Measurements from ENCODE around the gene POLD4. TPM values are rescaled to one million over a fixed set of nuclear protein-coding genes. Genes with fewer than 3 reads are reported as not detected.

Gene POLD4
- total RNA-seq, 1 experiment from 2014 or later, result 78.7 TPM

DNA sequence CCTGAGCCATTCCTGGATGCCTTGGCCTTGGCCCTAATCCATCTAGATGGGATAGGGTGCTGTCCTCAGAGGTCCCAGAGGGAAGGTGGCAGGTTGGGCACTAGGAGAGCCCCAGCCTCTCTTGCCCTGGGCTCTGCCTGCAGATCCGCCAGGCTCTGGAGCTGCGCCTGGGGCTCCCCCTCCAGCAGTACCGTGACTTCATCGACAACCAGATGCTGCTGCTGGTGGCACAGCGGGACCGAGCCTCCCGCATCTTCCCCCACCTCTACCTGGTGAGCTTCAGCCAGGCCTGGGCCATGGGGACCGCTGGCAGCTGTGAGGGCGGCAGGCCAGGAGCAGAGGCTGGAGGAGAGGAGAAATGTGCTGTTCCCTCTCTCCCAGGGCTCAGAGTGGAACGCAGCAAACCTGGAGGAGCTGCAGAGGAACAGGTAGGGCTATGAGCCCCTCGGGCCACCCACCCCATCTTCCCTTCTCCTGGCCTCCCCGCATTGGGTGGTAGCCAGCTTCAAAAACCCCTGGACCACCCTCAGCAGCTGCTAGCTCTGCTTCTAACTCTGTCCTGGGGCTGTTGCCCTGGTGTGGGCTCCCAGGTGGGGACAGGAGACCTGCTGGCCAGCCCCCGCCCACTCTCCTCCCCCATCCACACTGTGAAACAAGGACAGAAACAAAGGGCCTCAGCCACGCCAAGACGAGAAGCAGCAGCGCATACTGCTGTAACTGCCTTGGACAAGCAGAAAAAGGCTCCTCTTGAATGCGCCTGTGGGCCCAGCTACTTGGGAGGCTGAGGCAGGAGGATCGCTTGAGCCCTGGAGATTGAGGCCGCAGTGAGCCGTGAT, 45.1 kb downstream of the POLD4 start:
- POLR2A ChIA-PET, result no interaction called here
- intact Hi-C loops (cut with micrococcal nuclease; ENCODE audit: unreplicated experiment), result no loop called here

DNA sequence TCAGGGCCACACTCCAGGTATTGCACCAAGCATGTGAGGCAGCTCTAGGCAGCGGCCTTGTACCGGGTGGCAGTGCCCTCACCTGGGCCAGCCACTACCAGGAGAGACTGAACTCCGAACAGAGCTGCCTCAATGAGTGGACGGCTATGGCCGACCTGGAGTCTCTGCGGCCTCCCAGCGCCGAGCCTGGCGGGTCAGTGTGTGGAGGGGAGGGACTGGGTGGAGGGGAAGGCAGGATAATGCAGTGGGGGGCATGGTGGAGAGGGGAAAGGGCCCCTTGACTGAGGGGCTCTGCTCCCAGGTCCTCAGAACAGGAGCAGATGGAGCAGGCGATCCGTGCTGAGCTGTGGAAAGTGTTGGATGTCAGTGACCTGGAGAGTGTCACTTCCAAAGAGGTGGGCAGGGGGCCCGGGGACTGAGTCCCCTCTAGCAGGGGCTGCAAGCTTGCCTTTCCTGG, 45.8 kb downstream of the POLD4 start:
- in situ Hi-C loops (cut with HindIII; ENCODE audit: low pct_unique_long_range_greater_than_20kb, low sequenced_read_pairs) (no loop called here), intact Hi-C loops (cut with micrococcal nuclease; ENCODE audit: unreplicated experiment) (no loop called here)
- CTCF ChIA-PET, result interaction anchor here (0.6 to 0.7 kb wide), 2 partner anchors 9 to 254 kb away, joined by 3 to 7 read pairs; no protein-coding TSS in a partner anchor
- Histone ChIP-seq H3K36me3 (ENCODE audit: control insufficient read depth, insufficient read depth, low read length) (no peaks in the 10 kb centered on the region; the same call in 1 of the 2 replicates), H3K27me3 (ENCODE audit: control insufficient read depth, insufficient read depth, low read length) (no peaks in the 10 kb centered on the region), H3K9me3 (ENCODE audit: control insufficient read depth, insufficient read depth, low read depth, low read length) (no peaks in the 10 kb centered on the region), H3K4me1 (ENCODE audit: control insufficient read depth, insufficient read depth, low read length) (peaks cover 14% of the 10 kb centered on the region), H3K27ac (ENCODE audit: low read length) (no peak overlapping the region), H3K4me3 (ENCODE audit: low read depth in 2 of 2, low read length in 2 of 2) (no peak overlapping the region)
- BruUV-seq (replicated peaks), result no TSS peak
- no peak for DNase-seq (ENCODE audit: low read depth, low spot score)
- POLR2A ChIA-PET, result no interaction called here
- ATAC-seq, result no peak
- TF ChIP-seq TCF7L2 (IDR thresholded peaks at IDR 0.05; ENCODE audit: low read depth, low read length), result no peak
- TF ChIP-seq, protein P1, sequence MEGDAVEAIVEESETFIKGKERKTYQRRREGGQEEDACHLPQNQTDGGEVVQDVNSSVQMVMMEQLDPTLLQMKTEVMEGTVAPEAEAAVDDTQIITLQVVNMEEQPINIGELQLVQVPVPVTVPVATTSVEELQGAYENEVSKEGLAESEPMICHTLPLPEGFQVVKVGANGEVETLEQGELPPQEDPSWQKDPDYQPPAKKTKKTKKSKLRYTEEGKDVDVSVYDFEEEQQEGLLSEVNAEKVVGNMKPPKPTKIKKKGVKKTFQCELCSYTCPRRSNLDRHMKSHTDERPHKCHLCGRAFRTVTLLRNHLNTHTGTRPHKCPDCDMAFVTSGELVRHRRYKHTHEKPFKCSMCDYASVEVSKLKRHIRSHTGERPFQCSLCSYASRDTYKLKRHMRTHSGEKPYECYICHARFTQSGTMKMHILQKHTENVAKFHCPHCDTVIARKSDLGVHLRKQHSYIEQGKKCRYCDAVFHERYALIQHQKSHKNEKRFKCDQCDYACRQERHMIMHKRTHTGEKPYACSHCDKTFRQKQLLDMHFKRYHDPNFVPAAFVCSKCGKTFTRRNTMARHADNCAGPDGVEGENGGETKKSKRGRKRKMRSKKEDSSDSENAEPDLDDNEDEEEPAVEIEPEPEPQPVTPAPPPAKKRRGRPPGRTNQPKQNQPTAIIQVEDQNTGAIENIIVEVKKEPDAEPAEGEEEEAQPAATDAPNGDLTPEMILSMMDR (IDR thresholded peaks at IDR 0.05), result no peak
- no peak for TF ChIP-seq POLR2AphosphoS5 (IDR thresholded peaks at IDR 0.05; ENCODE audit: low read depth, low read length)
- TF ChIP-seq SIN3A (IDR thresholded peaks at IDR 0.05; ENCODE audit: borderline replicate concordance, insufficient read depth, low read depth, low read length), result no peak
- TF ChIP-seq, protein P2, sequence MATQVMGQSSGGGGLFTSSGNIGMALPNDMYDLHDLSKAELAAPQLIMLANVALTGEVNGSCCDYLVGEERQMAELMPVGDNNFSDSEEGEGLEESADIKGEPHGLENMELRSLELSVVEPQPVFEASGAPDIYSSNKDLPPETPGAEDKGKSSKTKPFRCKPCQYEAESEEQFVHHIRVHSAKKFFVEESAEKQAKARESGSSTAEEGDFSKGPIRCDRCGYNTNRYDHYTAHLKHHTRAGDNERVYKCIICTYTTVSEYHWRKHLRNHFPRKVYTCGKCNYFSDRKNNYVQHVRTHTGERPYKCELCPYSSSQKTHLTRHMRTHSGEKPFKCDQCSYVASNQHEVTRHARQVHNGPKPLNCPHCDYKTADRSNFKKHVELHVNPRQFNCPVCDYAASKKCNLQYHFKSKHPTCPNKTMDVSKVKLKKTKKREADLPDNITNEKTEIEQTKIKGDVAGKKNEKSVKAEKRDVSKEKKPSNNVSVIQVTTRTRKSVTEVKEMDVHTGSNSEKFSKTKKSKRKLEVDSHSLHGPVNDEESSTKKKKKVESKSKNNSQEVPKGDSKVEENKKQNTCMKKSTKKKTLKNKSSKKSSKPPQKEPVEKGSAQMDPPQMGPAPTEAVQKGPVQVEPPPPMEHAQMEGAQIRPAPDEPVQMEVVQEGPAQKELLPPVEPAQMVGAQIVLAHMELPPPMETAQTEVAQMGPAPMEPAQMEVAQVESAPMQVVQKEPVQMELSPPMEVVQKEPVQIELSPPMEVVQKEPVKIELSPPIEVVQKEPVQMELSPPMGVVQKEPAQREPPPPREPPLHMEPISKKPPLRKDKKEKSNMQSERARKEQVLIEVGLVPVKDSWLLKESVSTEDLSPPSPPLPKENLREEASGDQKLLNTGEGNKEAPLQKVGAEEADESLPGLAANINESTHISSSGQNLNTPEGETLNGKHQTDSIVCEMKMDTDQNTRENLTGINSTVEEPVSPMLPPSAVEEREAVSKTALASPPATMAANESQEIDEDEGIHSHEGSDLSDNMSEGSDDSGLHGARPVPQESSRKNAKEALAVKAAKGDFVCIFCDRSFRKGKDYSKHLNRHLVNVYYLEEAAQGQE (IDR thresholded peaks at IDR 0.05; ENCODE audit: insufficient read depth in 1 of 2, low read depth in 2 of 2, low read length in 1 of 2), result no peak

More for the DNA sequence above, 45.1 kb downstream of the POLD4 start:
- Histone ChIP-seq H3K4me3 (ENCODE audit: low read depth in 2 of 2, low read length in 2 of 2) (no peak overlapping the region), H3K9me3 (ENCODE audit: control insufficient read depth, insufficient read depth, low read depth, low read length) (no peaks in the 10 kb centered on the region), H3K27me3 (ENCODE audit: control insufficient read depth, insufficient read depth, low read length) (no peaks in the 10 kb centered on the region), H3K36me3 (ENCODE audit: control insufficient read depth, insufficient read depth, low read length) (no peaks in the 10 kb centered on the region; the same call in 1 of the 2 replicates), H3K27ac (ENCODE audit: low read length) (no peak overlapping the region), H3K4me1 (ENCODE audit: control insufficient read depth, insufficient read depth, low read length) (peaks cover 10% of the 10 kb centered on the region)
- ATAC-seq, result no peak
- CTCF ChIA-PET, result interaction anchor here (0.6 to 0.9 kb wide), 3 partner anchors 9 to 255 kb away, joined by 3 to 7 read pairs (median 5); no protein-coding TSS in a partner anchor
- in situ Hi-C loops (cut with HindIII; ENCODE audit: low pct_unique_long_range_greater_than_20kb, low sequenced_read_pairs), result no loop called here
- no TSS peak for BruUV-seq (replicated peaks)
- no peak for DNase-seq (ENCODE audit: low read depth, low spot score)
- TF ChIP-seq, protein P2 (IDR thresholded peaks at IDR 0.05; ENCODE audit: insufficient read depth in 1 of 2, low read depth in 2 of 2, low read length in 1 of 2), result no peak
- no peak for TF ChIP-seq POLR2AphosphoS5 (IDR thresholded peaks at IDR 0.05; ENCODE audit: low read depth, low read length)
- no peak for TF ChIP-seq TCF7L2 (IDR thresholded peaks at IDR 0.05; ENCODE audit: low read depth, low read length)
- TF ChIP-seq, protein P1 (IDR thresholded peaks at IDR 0.05), result no peak
- TF ChIP-seq SIN3A (IDR thresholded peaks at IDR 0.05; ENCODE audit: borderline replicate concordance, insufficient read depth, low read depth, low read length), result no peak
